Measurements from ENCODE around the gene LRRC14B. TPM values are rescaled to one million over a fixed set of nuclear protein-coding genes. Genes with fewer than 3 reads are reported as not detected.

The LRRC14B gene
- total RNA-seq, 2 experiments from 2014 or later, result not detected

GRCh38 chr5:199197-199949 lies 8.1 kb downstream of the LRRC14B start:
- CTCF ChIA-PET, result no interaction called here
- Mint-ChIP-seq H3K27me3 (no peaks in the 10 kb centered on the region), H3K4me1 (ENCODE audit: low read depth) (no peaks in the 10 kb centered on the region), H3K36me3 (peaks cover 9% of the 10 kb centered on the region), H3K9me3 (no peaks in the 10 kb centered on the region), H3K27ac (no peak overlapping the region), H3K4me3 (no peak overlapping the region)
- intact Hi-C loops (cut with micrococcal nuclease), result no loop called here
- DNase-seq, result no peak
- POLR2A ChIA-PET, result no interaction called here

DNA sequence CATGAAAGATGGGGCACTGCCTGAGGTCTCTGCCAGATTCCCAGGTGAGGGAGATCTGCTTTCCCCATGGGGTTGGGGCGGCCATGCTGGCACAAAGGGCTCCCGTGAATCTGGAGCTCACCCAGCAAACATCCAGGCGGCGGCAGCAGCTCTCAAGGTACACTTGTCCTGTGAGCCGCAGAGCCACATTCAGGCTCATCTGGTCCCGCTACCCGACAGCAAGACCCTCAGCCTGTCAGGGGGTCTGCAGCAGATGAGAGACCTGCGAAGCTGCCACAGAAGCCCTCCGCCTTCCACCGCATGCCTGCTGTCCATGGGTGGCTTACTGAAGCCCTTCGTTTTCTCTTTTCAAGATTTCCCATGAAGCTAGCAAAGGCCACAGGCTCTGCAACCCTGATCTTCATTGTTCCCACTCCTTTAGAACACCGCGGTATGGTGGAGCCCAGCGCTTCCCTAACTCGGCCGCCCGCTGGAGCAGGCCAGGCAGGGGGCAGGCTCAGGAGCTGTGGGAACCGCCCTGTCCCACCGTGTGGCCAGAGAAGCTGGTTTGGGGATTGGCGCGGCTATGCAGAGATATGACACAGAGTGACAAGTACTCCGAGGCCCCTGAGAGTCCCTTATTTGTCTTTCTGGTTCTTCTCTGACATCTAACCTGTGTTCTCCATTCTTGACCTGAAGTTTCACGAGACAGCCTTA lies 8.8 kb downstream of the LRRC14B start:
- POLR2A ChIA-PET, result no interaction called here
- DNase-seq, result no peak
- no peaks in the 10 kb centered on the region for H3K27me3 Mint-ChIP-seq
- no peak overlapping the region for H3K27ac Mint-ChIP-seq
- H3K9me3 Mint-ChIP-seq, result no peaks in the 10 kb centered on the region
- no peak overlapping the region for H3K4me3 Mint-ChIP-seq
- peaks cover 15% of the 10 kb centered on the region for H3K36me3 Mint-ChIP-seq
- CTCF ChIA-PET, result no interaction called here
- no peaks in the 10 kb centered on the region for H3K4me1 Mint-ChIP-seq (ENCODE audit: low read depth)
- intact Hi-C loops (cut with micrococcal nuclease), result no loop called here

GRCh38 chr5:200985-201384 lies 9.7 kb downstream of the LRRC14B start:
- H3K4me3 Mint-ChIP-seq, result no peak overlapping the region

GRCh38 chr5:201672-202071 lies 10.4 kb downstream of the LRRC14B start:
- Mint-ChIP-seq H3K9me3 (no peaks in the 10 kb centered on the region), H3K4me3 (no peak overlapping the region), H3K36me3 (peaks cover 21% of the 10 kb centered on the region), H3K27ac (no peak overlapping the region), H3K27me3 (no peaks in the 10 kb centered on the region), H3K4me1 (ENCODE audit: low read depth) (no peaks in the 10 kb centered on the region)
- CTCF ChIA-PET, result interaction anchor here (1.4 kb wide), 1 partner anchor 13 kb away, joined by 3 read pairs; no protein-coding TSS in a partner anchor
- no peak for DNase-seq
- POLR2A ChIA-PET, result no interaction called here
- intact Hi-C loops (cut with micrococcal nuclease), result no loop called here

More at GRCh38 chr5:200985-201384, 9.7 kb downstream of the LRRC14B start:
- Mint-ChIP-seq H3K36me3 (peaks cover 21% of the 10 kb centered on the region), H3K4me1 (ENCODE audit: low read depth) (no peaks in the 10 kb centered on the region), H3K9me3 (no peaks in the 10 kb centered on the region), H3K27ac (no peak overlapping the region), H3K27me3 (no peaks in the 10 kb centered on the region)
- no peak for DNase-seq
- intact Hi-C loops (cut with micrococcal nuclease), result no loop called here
- ChIA-PET POLR2A (no interaction called here), CTCF (interaction anchor here (1.4 kb wide), 1 partner anchor 12 kb away, joined by 3 read pairs; no protein-coding TSS in a partner anchor)

- Mint-ChIP-seq H3K4me1 (ENCODE audit: low read depth) (peaks cover 2% of the 10 kb centered on the region), H3K9me3 (no peaks in the 10 kb centered on the region), H3K27ac (no peak overlapping the region), H3K4me3 (no peak overlapping the region), H3K36me3 (peaks cover 30% of the 10 kb centered on the region), H3K27me3 (no peaks in the 10 kb centered on the region)
- intact Hi-C loops (cut with micrococcal nuclease), result no loop called here
- DNase-seq, result no peak
- POLR2A ChIA-PET, result no interaction called here
- CTCF ChIA-PET, result no interaction called here
Observed at GRCh38 chr5:203246-203930, 12.1 kb downstream of the LRRC14B start.

- Mint-ChIP-seq H3K4me1 (ENCODE audit: low read depth) (peaks cover 5% of the 10 kb centered on the region), H3K36me3 (peaks cover 30% of the 10 kb centered on the region), H3K27me3 (no peaks in the 10 kb centered on the region), H3K9me3 (no peaks in the 10 kb centered on the region), H3K27ac (no peak overlapping the region), H3K4me3 (no peak overlapping the region)
- intact Hi-C loops (cut with micrococcal nuclease), result no loop called here
- DNase-seq, result no peak
- CTCF ChIA-PET, result no interaction called here
- POLR2A ChIA-PET, result no interaction called here
Observed at GRCh38 chr5:204001-204400, 12.7 kb downstream of the LRRC14B start.

DNA sequence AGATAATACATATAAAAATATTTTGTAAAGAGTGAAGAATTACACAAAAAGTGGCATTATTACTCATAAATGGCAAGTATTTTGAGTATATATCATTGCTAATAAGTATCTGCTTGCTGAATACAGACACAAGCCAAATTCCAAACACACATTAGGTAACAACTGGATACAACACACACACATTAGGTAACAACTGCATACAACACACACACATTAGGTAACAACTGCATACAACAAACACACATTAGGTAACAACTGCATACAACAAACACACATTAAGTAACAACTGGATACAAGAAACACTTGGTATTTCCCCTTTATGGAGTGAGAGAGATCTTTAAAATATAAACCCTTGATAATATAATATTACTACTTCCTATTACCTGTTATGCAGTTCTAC lies 13.2 kb downstream of the LRRC14B start:
- CTCF ChIA-PET, result no interaction called here
- Mint-ChIP-seq H3K36me3 (peaks cover 30% of the 10 kb centered on the region), H3K9me3 (no peaks in the 10 kb centered on the region), H3K27me3 (no peaks in the 10 kb centered on the region), H3K4me3 (no peak overlapping the region), H3K4me1 (ENCODE audit: low read depth) (peaks cover 5% of the 10 kb centered on the region), H3K27ac (no peak overlapping the region)
- POLR2A ChIA-PET, result no interaction called here
- intact Hi-C loops (cut with micrococcal nuclease), result no loop called here
- no peak for DNase-seq

GRCh38 chr5:204966-205670 lies 13.8 kb downstream of the LRRC14B start:
- H3K4me1 Mint-ChIP-seq (ENCODE audit: low read depth), result peaks cover 12% of the 10 kb centered on the region
- POLR2A ChIA-PET, result no interaction called here
- no peak overlapping the region for H3K4me3 Mint-ChIP-seq
- no peak overlapping the region for H3K27ac Mint-ChIP-seq
- DNase-seq, result no peak
- H3K9me3 Mint-ChIP-seq, result no peaks in the 10 kb centered on the region
- no peaks in the 10 kb centered on the region for H3K27me3 Mint-ChIP-seq
- CTCF ChIA-PET, result no interaction called here
- intact Hi-C loops (cut with micrococcal nuclease), result no loop called here
- peaks cover 30% of the 10 kb centered on the region for H3K36me3 Mint-ChIP-seq

- no peak for DNase-seq
- intact Hi-C loops (cut with micrococcal nuclease), result no loop called here
- CTCF ChIA-PET, result no interaction called here
Observed at GRCh38 chr5:206406-206805, 15.1 kb downstream of the LRRC14B start.

GRCh38 chr5:206927-207536 lies 15.7 kb downstream of the LRRC14B start:
- H3K27ac Mint-ChIP-seq, result no peak overlapping the region
- ChIA-PET POLR2A (interaction anchor here (0.9 kb wide), 1 partner anchor 13 kb away, joined by 3 read pairs; no protein-coding TSS in a partner anchor), CTCF (no interaction called here)

More at GRCh38 chr5:206406-206805, 15.1 kb downstream of the LRRC14B start:
- no peak overlapping the region for H3K27ac Mint-ChIP-seq
- POLR2A ChIA-PET, result no interaction called here
- H3K4me3 Mint-ChIP-seq, result no peak overlapping the region
- H3K9me3 Mint-ChIP-seq, result no peaks in the 10 kb centered on the region
- H3K36me3 Mint-ChIP-seq, result peaks cover 34% of the 10 kb centered on the region
- H3K27me3 Mint-ChIP-seq, result no peaks in the 10 kb centered on the region
- H3K4me1 Mint-ChIP-seq (ENCODE audit: low read depth), result peaks cover 16% of the 10 kb centered on the region

DNA sequence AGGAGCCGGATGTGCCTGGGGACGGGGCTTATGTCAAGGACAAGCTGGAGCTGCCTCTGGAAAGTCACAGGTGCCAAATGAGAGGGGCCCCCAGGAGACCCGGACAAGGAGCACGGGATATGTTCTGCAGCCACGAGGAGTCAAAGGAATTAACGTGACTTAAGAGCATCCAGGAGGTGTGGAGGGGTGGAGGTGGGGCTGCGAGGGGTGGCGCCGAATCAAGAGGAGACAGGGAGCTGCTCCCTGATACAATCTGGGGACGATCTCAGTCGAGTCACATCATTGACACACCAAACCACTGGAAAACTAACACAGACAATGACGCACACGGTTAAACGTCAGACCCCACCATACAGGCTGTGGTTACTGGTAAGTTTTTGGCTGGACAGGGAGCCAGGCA lies 16.3 kb downstream of the LRRC14B start:
- intact Hi-C loops (cut with micrococcal nuclease), result no loop called here
- Mint-ChIP-seq H3K27ac (no peak overlapping the region), H3K4me1 (ENCODE audit: low read depth) (peaks cover 16% of the 10 kb centered on the region), H3K9me3 (no peaks in the 10 kb centered on the region), H3K36me3 (peaks cover 33% of the 10 kb centered on the region), H3K27me3 (no peaks in the 10 kb centered on the region), H3K4me3 (no peak overlapping the region)
- no peak for DNase-seq
- CTCF ChIA-PET, result no interaction called here
- POLR2A ChIA-PET, result interaction anchor here (0.9 kb wide), 1 partner anchor 12 kb away, joined by 3 read pairs; no protein-coding TSS in a partner anchor

More at GRCh38 chr5:206927-207536, 15.7 kb downstream of the LRRC14B start:
- Mint-ChIP-seq H3K9me3 (no peaks in the 10 kb centered on the region), H3K4me3 (no peak overlapping the region), H3K36me3 (peaks cover 34% of the 10 kb centered on the region), H3K27me3 (no peaks in the 10 kb centered on the region), H3K4me1 (ENCODE audit: low read depth) (peaks cover 16% of the 10 kb centered on the region)
- no peak for DNase-seq
- intact Hi-C loops (cut with micrococcal nuclease), result no loop called here

Data from activated CD4-positive, alpha-beta memory T cell treated with anti-CD3 and anti-CD28 coated beads for 36 hours (primary cell).